Stimulated activated CD8-positive, alpha-beta memory T cell treated with anti-CD3 and anti-CD28 coated beads, Interleukin-15, amount 100 ng/mL, for 1 hour (primary cell): ENCODE measurements around the gene PSD2.

Experiments
- DNase-seq: peaks from one replicate; pipeline ENCODE4 v3.0.0-alpha.2; 2020; ENCODE audit warnings: low read depth

Gene PSD2

GRCh38 chr5:139763280-139763929, 32.2 kb upstream of the PSD2 start:
- no peak for DNase-seq

- DNase-seq, result no peak
Observed at GRCh38 chr5:139763930-139764791, 31.4 kb upstream of the PSD2 start.

GRCh38 chr5:139764886-139765408, 30.7 kb upstream of the PSD2 start:
- no peak for DNase-seq

GRCh38 chr5:139765409-139766217, 30.0 kb upstream of the PSD2 start:
- DNase-seq, result peak; percentile 67

- DNase-seq, result no peak
Observed at GRCh38 chr5:139767960-139768359, 27.6 kb upstream of the PSD2 start.

GRCh38 chr5:139768807-139769465, 26.7 kb upstream of the PSD2 start:
- no peak for DNase-seq

- no peak for DNase-seq
Observed at GRCh38 chr5:139769477-139769876, 26.1 kb upstream of the PSD2 start.

GRCh38 chr5:139770722-139771121, 24.9 kb upstream of the PSD2 start:
- DNase-seq, result no peak

- DNase-seq, result no peak
Observed at GRCh38 chr5:139772089-139772791, 23.4 kb upstream of the PSD2 start.

- no peak for DNase-seq
Observed at GRCh38 chr5:139772927-139773690, 22.5 kb upstream of the PSD2 start.

- peak; percentile 71 for DNase-seq
Observed at GRCh38 chr5:139774980-139775661, 20.5 kb upstream of the PSD2 start.

- no peak for DNase-seq
Observed at GRCh38 chr5:139775872-139776271, 19.7 kb upstream of the PSD2 start.

- DNase-seq, result no peak
Observed at GRCh38 chr5:139776861-139777260, 18.7 kb upstream of the PSD2 start.

GRCh38 chr5:139783436-139783965, 12.1 kb upstream of the PSD2 start:
- no peak for DNase-seq

GRCh38 chr5:139784488-139784887, 11.1 kb upstream of the PSD2 start:
- DNase-seq, result no peak

- no peak for DNase-seq
Observed at GRCh38 chr5:139787257-139787567, 8.4 kb upstream of the PSD2 start.

GRCh38 chr5:139787568-139788293, 7.9 kb upstream of the PSD2 start:
- peak; percentile 82 for DNase-seq

GRCh38 chr5:139788294-139788910, 7.2 kb upstream of the PSD2 start:
- DNase-seq, result no peak
